GM19099 (cell line): ENCODE data around the gene GALNT16.
A peak's percentile ranks its signal among the peaks of the same experiment; 100 is the strongest.

ENCODE experiments used
- POLR2A ChIP-seq: IDR thresholded peaks from 3 replicates; pipeline ENCODE4 v1.6.1; 2011; ENCODE audit warnings: low read depth; ENCODE audit not compliant: insufficient read length; ENCODE audit errors: extremely low read depth

GALNT16 gene

DNA sequence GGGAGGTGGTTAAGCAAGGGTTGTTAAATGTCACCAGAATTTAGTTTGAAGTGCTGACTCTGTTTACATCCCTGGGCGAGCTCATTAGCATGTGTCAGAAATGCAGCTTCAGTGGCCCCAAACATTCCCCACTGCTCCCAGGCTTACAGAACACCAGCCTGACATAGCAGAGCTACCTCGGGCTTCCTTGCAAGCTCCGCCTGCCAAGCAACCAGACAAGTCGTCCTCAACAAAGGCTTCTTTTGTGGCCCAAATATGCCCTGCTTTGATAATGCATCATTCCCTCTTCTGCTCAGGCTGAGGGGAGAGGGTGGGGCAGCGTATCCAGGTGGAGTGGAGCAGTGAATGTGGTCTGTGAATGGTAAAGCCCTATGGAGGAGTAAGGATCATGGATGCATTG lies 110.1 kb downstream of the GALNT16 start:
- TF ChIP-seq POLR2A: no peak

DNA sequence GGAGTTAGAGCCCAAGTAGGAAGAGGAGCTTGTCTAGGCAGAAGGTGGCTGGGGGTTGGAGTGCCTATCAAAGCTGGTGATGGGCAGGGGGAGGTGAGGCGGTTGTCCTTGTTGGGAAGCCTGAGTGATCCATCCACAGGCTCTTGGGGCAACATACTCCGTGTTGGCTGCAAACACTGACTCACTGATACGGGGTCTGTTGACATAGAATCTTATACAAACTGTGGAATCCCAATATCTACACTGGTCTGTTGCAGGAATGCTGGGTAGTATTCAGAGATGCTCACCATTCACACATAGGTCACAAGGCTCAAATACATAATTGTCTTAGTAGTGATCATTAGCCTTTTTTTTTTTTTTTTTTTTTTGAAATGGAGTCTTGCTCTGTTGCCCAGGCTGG lies 112.2 kb downstream of the GALNT16 start:
- TF ChIP-seq POLR2A: no peak

GRCh38 chr14:69373104-69373503 lies 113.1 kb downstream of the GALNT16 start:
- TF ChIP-seq POLR2A: no peak

DNA sequence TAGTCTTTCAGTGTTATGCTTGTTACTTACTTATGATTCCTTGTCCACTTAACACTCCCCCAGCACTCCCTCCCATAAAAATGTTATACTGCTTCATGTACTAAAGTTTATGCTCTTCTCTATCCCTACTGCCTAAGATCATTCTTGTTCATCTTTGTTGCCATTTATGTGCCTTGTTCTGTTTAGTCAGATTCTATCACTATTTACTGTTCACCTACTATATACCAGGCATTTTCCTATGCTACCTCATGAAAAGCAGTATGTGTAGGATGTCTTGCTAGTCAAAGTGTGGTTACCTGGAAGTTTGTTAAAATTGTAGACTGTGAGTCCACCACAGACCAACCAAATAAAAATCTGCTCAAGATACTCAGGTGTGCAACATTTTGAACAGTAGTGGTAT lies 114.3 kb downstream of the GALNT16 start:
- no peak for TF ChIP-seq POLR2A

GRCh38 chr14:69375182-69375581 lies 115.2 kb downstream of the GALNT16 start:
- TF ChIP-seq POLR2A: no peak

DNA sequence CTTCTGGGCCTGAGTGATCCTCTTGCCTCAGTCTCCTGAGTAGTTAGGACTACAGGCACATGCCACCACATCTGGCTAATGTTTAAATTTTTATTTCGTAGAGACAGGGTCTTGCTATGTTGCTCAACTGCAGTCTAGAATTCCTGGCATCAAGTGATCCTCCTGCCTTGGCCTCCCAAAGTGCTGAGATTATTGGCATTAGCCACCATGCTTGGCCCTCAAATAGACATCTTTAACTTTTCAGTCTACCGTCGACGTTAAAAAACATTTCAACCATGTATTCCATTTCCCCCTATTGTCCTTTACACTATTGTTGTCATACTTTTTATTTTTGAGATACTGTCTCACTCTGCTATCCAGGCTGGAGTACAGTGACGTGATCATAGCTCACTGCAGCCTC lies 115.8 kb downstream of the GALNT16 start:
- no peak for TF ChIP-seq POLR2A

DNA sequence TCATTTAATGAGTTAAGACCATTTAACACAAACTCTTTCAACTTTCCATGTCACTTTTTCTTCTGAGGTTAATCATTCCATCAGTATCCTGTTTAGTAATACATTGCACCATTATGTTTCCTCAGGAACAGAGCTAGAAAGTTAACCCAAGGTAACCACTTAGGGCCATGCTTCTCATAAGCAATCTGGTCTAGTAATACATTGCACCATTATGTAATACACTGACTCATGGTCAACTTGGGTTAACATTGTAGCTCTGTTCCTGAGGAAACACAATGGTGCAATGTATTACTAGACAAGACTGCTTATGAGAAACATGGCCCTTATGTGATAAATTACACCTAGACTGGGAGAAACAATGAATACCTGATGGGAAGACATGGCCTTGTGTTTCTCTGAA lies 116.5 kb downstream of the GALNT16 start:
- no peak for TF ChIP-seq POLR2A

- no peak for TF ChIP-seq POLR2A
Observed at GRCh38 chr14:69378274-69378673, 118.3 kb downstream of the GALNT16 start.

GRCh38 chr14:69387311-69387710 lies 127.4 kb downstream of the GALNT16 start:
- TF ChIP-seq POLR2A: no peak

- no peak for TF ChIP-seq POLR2A
Observed at GRCh38 chr14:69392481-69392880, 132.5 kb downstream of the GALNT16 start.

DNA sequence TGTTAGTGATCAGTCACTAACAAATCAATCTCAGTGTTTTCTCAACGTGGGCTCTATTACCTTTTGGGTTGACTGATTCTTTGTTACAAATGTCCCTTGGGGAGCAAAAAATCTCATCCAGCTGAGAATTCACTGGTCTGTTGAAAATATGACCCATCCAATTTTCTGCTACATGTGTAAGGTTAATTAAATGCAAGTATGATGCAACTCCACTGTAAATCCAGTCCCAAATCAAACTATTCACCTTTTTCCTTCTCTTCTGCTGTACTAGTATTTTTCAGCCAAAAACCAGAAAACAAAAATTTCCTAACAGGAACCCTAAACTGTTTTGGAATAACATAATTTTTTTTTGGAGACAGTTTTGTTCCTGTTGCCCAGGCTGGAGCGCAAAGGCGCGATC lies 136.0 kb downstream of the GALNT16 start:
- no peak for TF ChIP-seq POLR2A

DNA sequence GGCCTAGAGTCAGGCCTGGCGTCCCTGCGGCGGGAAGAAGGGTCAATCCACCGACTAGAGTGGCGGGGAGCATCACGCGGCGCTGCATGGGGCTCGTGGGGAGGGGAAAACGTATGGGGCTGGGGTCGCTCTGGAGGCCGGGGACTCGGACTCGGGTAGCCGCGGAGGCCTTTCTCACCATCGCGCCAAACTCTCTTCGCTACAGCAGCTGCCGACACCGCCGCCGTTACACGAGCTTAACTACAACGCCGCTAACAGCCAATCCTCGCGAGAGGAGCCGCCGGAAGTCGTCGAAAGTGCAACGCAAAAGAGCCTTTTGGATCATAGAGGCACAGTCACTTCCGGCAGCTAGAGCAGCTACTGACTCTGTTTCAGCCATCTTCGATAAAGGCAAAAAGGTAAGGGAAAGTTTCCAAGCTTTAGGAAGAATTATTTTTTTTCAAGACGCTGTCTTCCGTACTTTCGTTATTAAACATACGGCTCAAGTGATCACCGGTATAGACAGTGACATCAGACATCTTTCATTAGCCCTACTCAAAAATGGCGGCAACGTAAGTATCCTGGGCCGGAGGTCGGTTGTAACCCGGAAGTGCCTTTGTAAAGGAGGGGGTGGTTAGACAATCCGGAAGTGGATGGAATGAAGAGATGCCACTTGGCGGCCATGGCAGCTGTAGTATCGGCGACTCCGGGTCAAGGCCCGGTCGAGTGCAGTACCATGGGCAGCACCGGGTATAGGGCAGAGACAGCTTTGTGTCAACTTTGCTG lies 138.3 kb downstream of the GALNT16 start, which contains the start of the genes ERH and SLC39A9:
Gene ERH (minus strand): TSS at position 247 of the 765 bp plus-strand sequence. CDS start 66 bp downstream, at position 181.
Gene SLC39A9 (plus strand): TSS at position 640 of the 765 bp plus-strand sequence. CDS start 678 bp downstream, outside the sequence.
- peak; percentile 81 for TF ChIP-seq POLR2A

GRCh38 chr14:69398818-69399210 lies 138.9 kb downstream of the GALNT16 start:
- TF ChIP-seq POLR2A: no peak

GRCh38 chr14:69399750-69400149 lies 139.8 kb downstream of the GALNT16 start:
- no peak for TF ChIP-seq POLR2A

DNA sequence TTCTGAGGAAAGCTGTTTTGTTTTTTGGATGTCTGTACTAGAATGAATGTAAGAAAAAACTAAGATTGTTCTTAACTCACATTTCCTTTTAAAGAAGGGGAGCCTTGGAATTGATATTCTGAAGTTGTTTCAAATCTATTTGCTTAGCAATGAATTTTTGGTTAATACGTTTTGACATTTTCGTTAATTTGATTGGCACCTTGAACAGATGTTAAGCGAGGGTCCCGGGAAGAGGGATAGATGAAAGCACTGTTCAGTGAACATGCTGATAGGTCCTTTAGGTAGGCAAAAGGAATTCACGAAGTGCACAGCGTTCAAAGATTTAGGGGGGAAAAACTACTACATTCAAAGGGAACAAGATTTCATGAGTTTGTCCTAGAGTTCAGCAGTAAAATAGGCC lies 140.2 kb downstream of the GALNT16 start:
- no peak for TF ChIP-seq POLR2A

- no peak for TF ChIP-seq POLR2A
Observed at GRCh38 chr14:69401841-69402240, 141.9 kb downstream of the GALNT16 start.

DNA sequence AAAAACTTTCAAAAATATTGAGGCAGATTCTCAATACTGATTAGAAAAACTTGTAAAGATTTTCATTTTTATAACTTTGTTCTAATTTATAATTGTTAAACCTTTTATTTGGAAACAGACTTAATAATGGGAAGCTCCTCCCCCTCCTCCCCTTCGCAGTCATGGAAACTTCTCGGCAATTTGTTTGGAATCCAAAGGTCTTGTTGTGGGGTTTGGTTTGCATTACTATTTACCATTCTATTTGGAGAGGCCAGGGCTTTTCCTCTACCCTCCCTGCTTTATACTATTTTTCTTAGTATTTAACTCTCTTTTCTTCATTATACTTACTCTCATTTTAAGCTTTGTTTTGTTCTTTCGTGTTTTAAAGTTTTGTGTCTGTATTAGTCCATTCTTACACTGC lies 144.5 kb downstream of the GALNT16 start:
- TF ChIP-seq POLR2A: no peak

DNA sequence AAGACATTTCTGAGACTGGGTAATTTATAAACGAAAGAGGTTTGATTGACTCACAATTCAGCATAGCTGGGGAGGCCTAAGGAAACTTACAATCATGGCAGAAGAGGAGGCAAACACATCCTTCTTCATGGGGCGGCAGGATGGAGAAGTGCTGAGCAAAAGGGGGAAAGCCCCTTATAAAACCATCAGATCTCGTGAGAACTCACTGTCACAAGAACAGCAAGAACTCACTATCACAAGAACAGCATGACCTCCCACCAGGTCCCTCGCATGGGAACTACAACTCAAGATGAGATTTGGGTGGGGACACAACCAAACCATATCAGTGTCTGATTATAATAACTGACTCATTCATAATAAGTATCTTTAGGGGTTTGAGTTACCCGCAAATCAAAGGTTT lies 144.9 kb downstream of the GALNT16 start:
- TF ChIP-seq POLR2A: no peak

- TF ChIP-seq POLR2A: no peak
Observed at GRCh38 chr14:69405762-69406161, 145.8 kb downstream of the GALNT16 start.
